UCSD-AML1 (cell line): ENCODE measurements around the gene MAD2L2.

Source experiments
- DNase-seq: peaks from one replicate; lab custom pipeline; 2025; ENCODE audit not compliant: unreplicated experiment; lab: John Stamatoyannopoulos, UW

MAD2L2 gene

DNA sequence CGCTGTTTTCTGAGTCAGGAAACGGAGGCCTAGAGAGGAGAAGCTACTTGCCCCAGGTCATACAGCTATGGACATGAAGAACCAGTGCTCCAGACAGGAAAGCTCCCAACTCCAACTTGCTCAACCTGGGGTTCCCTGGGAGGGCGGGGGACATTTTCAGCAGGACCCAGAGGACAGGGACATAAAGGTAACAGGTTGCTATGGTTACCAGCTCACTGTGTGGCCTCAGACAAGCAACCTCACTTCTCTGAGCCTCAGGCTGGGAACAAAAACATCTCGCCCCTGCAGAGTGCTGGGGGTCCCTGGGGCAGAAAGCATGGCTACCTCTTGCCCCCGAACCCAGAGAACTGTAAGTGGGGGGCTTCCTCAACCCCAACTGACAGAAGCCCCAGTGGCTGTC is 42.8 kb downstream of the MAD2L2 start:
- no peak for DNase-seq

DNA sequence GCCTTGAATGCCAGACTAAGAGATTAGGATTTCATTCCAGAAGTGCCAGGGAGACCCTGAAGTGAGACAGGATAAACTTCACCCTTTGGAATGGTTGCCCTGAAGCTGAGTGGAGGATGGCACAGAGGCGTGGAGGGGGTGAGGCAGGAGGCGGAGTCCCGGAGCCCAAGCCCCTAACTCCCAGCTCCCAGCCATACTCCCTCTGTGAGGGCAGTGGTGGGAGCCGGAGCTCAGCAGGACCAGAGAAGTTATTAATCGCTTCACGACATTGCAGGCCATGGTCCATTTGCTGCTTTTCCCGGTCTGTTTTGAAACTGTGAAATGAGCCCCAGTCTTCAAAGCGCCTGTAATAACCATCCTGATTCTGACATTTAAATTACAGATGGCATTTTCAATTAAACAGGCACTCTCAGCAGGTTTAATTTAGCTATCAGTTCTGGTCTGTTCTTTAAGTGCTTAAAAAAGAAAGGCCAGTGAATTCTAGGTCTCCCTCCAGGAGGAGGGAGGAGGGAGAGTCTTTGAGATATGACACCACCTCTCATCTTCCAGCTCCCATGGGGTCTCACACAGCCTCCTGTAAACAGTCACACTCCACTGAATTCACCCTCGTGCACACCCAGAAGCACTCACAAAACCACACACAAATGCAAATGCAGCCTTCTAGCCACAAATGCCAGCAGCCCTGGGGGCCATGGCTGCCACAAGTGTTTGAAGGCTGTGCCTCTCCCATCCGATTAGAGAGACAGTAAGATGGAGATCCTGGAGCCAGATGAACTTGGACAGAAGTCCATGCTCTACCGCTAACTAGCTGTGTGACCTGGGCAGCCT is 46.4 kb downstream of the MAD2L2 start:
- DNase-seq, result no peak

DNA sequence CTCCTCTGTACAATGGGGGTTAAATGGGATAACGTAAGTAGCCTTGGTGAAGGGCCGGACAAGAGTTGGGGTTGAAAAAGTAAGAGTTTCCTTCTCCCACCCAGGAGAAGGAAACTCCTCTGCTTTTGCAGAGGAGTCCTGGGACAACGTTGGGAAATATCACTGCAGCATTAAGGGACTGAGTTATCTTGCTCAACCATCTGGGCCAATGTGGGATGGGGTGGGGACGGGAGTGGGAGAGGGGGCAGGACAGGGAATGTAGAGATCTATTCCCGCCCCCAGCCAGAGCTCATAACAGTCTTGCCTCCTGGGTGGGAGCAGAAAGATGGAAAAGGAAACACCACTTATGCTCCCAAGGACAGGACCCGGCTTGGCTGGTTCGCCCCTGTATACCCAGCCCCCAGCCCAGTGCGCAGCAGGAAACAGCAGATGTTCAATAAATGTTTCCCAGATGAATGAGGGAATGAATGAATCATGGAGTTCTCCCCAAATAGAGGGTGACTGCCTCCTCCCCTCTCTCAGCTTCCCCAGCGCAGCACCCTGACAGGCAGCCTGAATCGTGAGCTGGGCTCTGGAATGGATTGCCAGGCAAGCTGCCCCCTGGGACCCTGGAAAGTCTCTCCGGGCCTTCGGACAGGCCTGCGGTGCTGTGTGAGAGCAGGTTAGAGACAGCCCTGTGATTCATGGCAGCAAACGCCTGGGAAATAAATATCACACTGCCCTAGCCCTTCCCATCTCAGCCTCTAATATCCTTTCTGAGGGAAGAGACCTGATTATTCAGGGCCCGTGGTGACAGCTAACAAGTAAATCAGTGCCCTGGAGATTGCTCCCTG is 51.5 kb downstream of the MAD2L2 start:
- DNase-seq, result no peak

DNA sequence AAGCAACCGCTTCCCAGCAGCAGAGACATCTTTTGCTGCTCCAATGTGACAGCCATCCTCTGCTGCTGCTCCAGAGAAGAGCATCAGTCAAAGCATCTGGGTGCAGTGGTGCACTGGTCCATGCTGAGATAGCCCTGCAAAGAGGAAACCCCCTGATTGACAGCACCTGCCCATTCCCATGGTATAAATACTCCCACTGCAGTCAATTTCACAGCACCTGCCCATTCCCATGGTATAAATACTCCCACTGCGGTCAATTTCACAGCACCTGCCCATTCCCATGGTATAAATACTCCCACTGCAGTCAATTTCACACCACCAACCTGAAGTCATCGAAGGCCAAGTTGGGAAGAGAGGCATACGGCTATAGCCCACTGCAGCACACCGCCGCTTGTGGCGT is 52.2 kb downstream of the MAD2L2 start:
- DNase-seq, result no peak

DNA sequence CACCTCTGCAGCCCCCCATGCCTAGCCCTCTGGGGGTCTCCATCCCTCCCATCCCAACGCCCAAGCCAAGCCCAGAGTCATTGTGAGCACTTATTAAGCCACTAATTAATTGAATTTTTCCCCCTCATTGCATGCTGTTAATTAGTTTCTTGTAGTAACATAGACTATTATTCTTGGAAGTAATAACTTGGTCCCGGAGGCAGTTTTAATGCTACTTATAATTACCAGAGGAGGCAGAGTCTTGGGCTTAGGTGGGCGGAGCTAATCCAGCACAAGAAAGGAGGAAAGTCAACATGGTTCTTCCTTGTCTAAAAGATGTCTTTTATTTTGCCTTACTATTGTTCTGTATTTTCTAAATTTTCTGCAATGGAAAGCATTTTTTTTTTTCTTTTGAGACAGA is 54.4 kb downstream of the MAD2L2 start:
- no peak for DNase-seq
